Measurements from ENCODE around the gene OSBPL10.

GRCh38 chr3:31813686-31814085, 167.4 kb downstream of the OSBPL10 start:
- TF ChIP-seq CTCF (conservative IDR thresholded peaks at IDR 0.05; ENCODE audit: low read length): no peak
- TF ChIP-seq EZH2phosphoT487 (IDR thresholded peaks at IDR 0.05; ENCODE audit: borderline replicate concordance, low read depth, low read length): no peak
